CD4-positive, alpha-beta T cell treated with Interleukin-12 subunit alpha and Interleukin-12 subunit beta, for 1 hour (primary cell): ENCODE results near the gene PWWP2B.

Experiments
- DNase-seq: peaks from one replicate; pipeline ENCODE4 v3.0.0-alpha.2; 2020

PWWP2B gene

GRCh38 chr10:132461683-132462231, 64.8 kb downstream of the PWWP2B start:
- DNase-seq: no peak

- DNase-seq: no peak
Observed at GRCh38 chr10:132462463-132463332, 65.7 kb downstream of the PWWP2B start.

GRCh38 chr10:132463333-132464255, 66.6 kb downstream of the PWWP2B start:
- no peak for DNase-seq

GRCh38 chr10:132464256-132465192, 67.5 kb downstream of the PWWP2B start:
- DNase-seq: no peak

- no peak for DNase-seq
Observed at GRCh38 chr10:132465193-132465888, 68.3 kb downstream of the PWWP2B start.

GRCh38 chr10:132465889-132466519, 69.0 kb downstream of the PWWP2B start:
- DNase-seq: no peak

GRCh38 chr10:132466520-132467463, 69.8 kb downstream of the PWWP2B start:
- DNase-seq: no peak
